ENCODE data around the gene HPS1.
"Not testable (repeated sequence)": the region's sequence is repeated elsewhere in the genome, so short reads cannot be mapped to it uniquely, and the experiment has no call there.

The HPS1 gene

DNA sequence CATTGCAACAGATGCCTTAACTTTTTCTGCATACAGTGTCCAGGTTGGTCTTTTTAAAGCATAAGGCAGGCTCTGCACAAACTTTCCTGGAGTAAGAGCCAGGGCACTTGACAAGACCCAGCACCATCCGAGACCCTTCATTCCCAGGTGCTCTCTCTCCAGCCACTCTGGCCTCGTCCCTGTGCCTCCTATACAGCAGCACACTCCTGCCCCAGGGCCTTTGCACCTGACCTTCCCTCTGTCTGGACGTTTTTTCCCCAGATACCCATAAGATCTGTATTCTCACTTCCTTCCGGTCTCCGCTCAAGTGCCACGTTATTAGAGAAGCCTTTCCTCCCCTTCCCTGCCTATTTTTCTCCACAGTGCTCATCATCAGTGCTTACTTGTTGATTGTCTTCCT, 57.3 kb downstream of the HPS1 start:
- DNase-seq (ENCODE audit: low read depth) = no peak

DNA sequence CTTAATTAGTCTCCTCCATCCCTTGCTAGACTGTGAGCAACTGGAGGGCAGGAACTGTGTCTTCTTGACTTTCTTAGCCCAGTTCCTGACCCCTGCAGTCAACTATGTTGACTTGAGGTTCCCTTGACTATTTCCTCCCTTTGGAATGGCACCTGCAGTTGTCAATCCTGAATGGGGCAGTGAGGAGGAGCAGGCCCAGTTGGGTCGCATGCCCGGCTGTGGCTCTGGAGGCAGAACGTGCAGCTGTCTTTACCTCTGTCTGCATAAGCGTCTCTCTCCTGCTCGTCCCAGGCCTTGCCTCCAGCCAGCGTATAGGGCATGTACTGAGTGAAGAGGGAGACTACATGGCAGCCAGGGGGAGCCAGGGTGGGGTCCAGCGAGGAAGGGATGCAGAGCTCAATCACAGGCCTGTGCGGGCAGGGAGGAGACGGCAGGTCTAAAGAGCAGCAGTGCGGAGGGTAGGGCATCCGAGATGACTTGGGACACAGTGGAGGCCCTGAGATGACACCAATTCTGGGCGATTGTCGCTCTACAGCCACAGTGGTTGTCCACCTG, 58.6 kb downstream of the HPS1 start:
- DNase-seq (ENCODE audit: low read depth) = no peak

DNA sequence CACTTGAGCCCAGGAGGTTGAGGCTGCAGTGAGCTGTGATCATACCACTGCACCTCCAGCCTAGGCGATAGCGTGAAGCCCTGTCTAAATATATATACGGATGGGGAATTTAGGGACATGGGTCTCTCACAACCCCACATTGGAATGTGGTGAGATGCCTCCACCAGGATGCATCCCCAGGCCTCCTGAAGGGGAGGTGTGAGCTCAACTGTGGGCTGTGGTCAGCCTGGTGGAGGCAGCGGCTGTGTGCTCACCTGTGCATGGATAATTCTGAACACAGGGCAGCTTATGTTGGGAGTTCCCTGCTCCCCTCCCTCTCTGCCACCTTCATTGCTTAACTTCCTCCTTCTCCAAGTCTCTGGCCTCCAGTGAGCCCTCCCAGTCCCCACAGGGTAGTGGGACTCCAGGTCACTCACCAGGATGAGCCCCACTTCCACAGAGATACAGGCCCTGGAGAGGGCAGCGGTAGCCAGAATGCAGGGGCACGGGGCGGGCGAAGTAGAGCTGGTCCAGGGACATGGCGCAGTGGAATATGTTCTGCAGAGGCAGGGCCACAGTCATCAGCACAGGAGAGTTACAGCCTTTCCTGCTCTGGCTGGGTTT, 62.1 kb downstream of the HPS1 start:
- DNase-seq (ENCODE audit: low read depth) = no peak

GRCh38 chr10:98383869-98384268, 62.9 kb downstream of the HPS1 start:
- no peak for DNase-seq (ENCODE audit: low read depth)

- not testable (repeated sequence) for DNase-seq (ENCODE audit: low read depth)
Measured at GRCh38 chr10:98383134-98383667, 63.5 kb downstream of the HPS1 start.

- DNase-seq (ENCODE audit: low read depth) = no peak
Measured at GRCh38 chr10:98382691-98383101, 64.0 kb downstream of the HPS1 start.

DNA sequence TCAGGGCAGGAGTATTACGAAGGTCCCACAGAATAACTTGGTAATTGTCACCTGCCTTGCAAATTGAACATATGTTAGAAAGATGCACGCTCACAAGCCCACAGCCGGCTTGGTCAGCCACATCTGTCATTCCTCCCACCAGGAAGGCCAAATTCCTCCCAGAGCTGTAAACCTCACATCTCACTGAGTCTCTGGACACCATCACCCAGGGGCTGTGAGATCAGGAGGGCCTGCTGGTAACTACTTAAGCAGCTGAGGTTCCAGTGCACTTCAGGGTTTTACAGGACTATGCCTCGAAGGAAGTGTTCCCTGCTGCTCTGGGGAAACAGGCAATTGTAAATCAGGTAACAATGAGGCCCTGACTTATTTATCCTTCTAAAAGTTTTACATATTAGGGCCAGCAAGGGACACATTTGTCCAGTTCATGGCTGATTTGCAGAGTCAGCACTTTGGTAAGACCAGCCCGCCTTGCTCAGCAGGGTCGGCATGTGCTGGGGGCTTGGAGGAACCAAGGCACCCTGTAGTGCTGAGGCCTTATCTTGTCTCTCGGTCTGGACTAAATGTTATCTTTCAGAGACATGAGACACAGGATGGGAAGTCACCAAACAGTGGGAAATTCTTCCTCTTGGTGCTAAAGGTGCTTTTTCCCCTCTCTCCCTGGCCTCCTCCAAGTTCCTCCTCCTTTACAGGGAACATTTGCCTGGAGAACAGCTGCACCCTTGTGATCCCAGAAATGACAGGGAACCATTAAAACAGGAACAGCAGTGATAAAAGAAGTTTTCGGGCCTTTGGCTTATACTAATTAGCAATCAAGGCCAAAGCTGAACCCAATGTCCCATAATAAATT, 66.0 kb downstream of the HPS1 start:
- no peak for DNase-seq (ENCODE audit: low read depth)

DNA sequence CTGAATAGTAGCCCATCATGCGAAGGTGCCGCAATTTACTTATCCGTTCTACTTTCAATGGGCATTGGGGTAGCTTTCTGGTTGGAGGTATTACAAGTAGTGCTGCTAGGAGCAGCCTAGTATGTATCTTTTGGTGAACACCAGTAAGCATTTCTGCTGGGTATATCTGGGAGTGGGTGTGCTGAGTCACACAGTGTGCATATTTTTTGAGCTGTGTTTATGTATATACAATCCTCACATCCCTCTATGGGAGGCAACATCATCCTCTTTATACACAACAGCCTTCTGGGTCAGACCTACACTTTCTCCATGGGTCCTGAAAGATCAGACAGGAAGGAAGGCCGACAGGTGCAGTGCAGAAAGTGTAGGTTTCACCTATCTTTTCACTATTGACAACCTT, 68.0 kb downstream of the HPS1 start:
- DNase-seq (ENCODE audit: low read depth) = no peak

GRCh38 chr10:98377536-98377935, 69.2 kb downstream of the HPS1 start:
- no peak for DNase-seq (ENCODE audit: low read depth)

- no peak for DNase-seq (ENCODE audit: low read depth)
Measured at GRCh38 chr10:98377001-98377400, 69.7 kb downstream of the HPS1 start.

DNA sequence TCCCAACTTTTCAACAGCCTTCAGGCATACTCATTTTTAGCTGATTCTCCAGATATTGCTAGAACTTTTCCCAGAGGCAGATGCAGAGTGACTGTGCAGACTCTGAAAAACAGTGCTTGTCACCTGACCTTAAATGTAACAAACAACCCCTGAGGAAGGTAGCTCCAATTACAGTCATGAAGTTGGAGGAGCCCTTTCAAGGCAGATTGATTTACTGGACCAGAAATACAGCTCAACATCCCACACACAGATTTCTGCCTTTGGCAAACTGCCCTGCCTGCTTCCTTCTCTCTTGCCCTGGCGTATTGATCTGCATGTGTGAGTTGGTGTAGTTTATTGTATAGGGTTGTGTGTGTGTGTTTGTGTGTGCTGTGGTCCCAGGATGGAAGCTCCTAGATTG, 70.2 kb downstream of the HPS1 start:
- no peak for DNase-seq (ENCODE audit: low read depth)

DNA sequence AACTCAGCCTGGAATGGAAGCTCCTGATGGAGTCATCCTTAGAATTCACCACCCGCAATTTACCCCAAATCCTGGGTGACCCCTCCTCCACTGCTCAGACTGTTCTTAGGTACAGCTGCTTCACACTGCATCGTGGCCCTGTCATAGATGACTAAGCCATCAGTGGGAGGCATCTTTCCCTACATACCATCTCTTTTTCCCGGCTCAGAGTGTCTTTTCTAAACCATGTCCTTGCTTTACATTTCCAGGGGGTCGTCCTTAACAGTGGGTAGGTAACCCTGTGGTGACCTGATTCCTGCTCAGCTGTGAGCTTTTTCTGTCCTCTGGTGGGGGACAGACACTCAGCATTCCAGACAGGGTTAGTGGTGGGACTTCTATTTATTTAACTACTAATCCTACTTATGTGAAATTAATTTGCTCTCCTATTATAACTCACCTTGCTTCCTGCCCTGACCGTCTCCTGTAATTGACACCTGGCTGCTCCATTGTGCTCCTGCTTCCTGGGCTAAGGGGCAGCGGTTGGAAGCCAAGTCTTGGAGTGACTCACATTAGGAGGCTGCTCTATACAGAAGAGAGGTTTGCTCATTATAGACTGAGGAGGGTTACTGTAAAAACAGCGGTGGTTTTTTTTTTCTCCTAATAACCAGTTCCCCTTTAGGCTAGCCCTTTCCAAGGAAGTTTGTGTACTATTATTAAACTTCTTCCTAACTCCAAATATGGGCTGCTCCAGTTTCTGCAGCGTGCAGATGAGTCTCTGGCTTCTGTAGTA, 72.3 kb downstream of the HPS1 start:
- no peak for DNase-seq (ENCODE audit: low read depth)

- DNase-seq (ENCODE audit: low read depth) = no peak
Measured at GRCh38 chr10:98373260-98374040, 73.3 kb downstream of the HPS1 start.

- no peak for DNase-seq (ENCODE audit: low read depth)
Measured at GRCh38 chr10:98370831-98371820, 75.6 kb downstream of the HPS1 start.

GRCh38 chr10:98369801-98370200, 76.9 kb downstream of the HPS1 start:
- no peak for DNase-seq (ENCODE audit: low read depth)

DNA sequence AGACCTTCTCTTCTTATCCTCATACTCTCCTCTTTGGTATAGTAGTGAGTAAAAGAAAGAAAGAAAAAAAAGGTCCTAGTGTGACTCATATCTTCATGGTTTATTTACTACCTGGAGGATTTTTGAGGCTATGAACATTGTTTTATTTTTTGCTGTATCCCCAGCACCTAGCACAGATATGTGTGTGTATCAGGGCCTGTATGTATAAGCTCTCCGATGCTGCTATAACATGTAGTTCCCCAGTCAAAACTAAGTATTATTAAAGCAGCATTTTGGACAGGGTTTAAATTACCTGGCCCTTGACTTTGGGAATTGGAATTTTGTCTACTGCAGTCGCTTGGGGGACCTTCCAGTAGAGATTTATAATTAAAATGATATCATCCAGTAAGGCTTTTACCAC, 78.1 kb downstream of the HPS1 start:
- DNase-seq (ENCODE audit: low read depth) = no peak

GRCh38 chr10:98367604-98368451, 78.9 kb downstream of the HPS1 start:
- no peak for DNase-seq (ENCODE audit: low read depth)
